LNCaP clone FGC (cell line): ENCODE data around the gene FCHO2.

Experiments used
- DNase-seq: peaks from one replicate; pipeline ENCODE4 v3.0.0-alpha.2; 2011; ENCODE audit warnings: low read depth
- H3K4me3 ChIP-seq: 2 replicates; pipeline ENCODE4 v1.5.1; 2011; ENCODE audit warnings: mild to moderate bottlenecking, low read depth, low read length, control low read depth
- TF ChIP-seq, protein P1 (sequence below): IDR thresholded peaks from 2 replicates; pipeline ENCODE4 v1.5.1; 2012; ENCODE audit warnings: mild to moderate bottlenecking; ENCODE audit not compliant: control insufficient read depth, insufficient read depth; ENCODE audit errors: extremely low read depth

The FCHO2 gene

DNA sequence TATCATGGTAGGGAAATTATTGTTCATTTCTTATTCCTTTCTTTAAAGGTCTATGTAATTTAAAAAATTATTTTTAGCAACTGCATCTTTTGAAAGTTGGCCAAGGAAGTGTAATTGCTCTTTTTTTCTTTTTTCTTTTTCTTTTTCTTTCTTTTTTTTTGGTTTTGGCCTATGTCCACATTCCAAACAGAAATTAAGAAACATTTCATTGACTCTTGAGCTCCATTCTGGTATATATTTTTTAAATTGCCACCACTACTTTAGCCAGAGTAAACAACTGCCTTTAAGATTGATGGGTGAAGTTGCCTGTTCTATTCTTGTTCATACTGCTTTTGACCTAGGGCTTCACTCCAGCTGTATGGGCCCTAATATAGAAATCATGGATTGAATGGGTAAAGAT is 88.7 kb downstream of the FCHO2 start:
- TF ChIP-seq, protein P1, sequence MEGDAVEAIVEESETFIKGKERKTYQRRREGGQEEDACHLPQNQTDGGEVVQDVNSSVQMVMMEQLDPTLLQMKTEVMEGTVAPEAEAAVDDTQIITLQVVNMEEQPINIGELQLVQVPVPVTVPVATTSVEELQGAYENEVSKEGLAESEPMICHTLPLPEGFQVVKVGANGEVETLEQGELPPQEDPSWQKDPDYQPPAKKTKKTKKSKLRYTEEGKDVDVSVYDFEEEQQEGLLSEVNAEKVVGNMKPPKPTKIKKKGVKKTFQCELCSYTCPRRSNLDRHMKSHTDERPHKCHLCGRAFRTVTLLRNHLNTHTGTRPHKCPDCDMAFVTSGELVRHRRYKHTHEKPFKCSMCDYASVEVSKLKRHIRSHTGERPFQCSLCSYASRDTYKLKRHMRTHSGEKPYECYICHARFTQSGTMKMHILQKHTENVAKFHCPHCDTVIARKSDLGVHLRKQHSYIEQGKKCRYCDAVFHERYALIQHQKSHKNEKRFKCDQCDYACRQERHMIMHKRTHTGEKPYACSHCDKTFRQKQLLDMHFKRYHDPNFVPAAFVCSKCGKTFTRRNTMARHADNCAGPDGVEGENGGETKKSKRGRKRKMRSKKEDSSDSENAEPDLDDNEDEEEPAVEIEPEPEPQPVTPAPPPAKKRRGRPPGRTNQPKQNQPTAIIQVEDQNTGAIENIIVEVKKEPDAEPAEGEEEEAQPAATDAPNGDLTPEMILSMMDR, result no peak
- DNase-seq, result no peak
- H3K4me3 ChIP-seq, result no peak overlapping the region

- no peak overlapping the region for H3K4me3 ChIP-seq
- DNase-seq, result no peak
- TF ChIP-seq, protein P1, result no peak
These were observed 89.8 kb downstream of the FCHO2 start for GRCh38 chr5:73045623-73046022.

- DNase-seq, result no peak
- TF ChIP-seq, protein P1, result no peak
- H3K4me3 ChIP-seq, result no peak overlapping the region
These were observed 105.8 kb downstream of the FCHO2 start for GRCh38 chr5:73061593-73061992.

- TF ChIP-seq, protein P1, result no peak
- no peak for DNase-seq
- H3K4me3 ChIP-seq, result no peak overlapping the region
These were observed 110.6 kb downstream of the FCHO2 start for GRCh38 chr5:73066466-73066865.

GRCh38 chr5:73067213-73067612 is 111.4 kb downstream of the FCHO2 start:
- TF ChIP-seq, protein P1, result no peak
- no peak overlapping the region for H3K4me3 ChIP-seq
- DNase-seq, result no peak

- TF ChIP-seq, protein P1, result no peak
- DNase-seq, result no peak
- no peak overlapping the region for H3K4me3 ChIP-seq
These were observed 125.3 kb downstream of the FCHO2 start for GRCh38 chr5:73081093-73081492.

GRCh38 chr5:73088026-73088425 is 132.2 kb downstream of the FCHO2 start:
- H3K4me3 ChIP-seq, result no peak overlapping the region
- no peak for DNase-seq
- TF ChIP-seq, protein P1, result no peak
